ENCODE data around the gene SLC25A29.

Gene SLC25A29

DNA sequence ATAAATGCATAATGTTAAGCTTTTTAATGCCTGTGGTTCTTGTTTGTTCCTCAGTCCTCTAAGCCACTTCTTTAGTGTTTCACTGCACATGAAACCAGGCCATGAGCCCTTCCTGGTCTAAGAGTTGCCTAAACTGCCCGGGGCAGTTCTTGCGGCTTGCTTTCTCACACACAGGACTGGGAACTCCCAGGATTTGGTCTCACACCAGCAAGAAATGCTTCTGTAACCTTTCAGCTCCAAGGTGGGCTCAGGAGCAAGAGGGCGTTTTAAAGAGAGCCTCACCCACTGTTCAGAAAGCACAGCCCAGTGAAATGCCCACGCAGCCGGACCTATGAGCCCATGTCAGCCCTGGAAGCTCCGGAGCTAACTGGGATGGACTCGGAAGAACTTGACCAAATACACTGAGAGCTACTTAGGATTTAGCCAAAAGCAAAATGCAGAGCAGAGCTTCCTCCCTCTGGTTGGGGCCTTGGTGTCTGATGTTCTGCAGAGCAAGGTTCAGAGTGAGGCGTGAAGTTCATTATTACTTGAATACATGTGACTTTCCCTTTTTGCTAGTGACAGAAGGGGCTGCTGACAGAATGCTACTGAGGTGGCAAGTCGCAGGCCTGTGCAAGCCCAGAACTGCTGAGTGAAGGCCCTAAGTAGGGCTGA lies 23.4 kb downstream of the SLC25A29 start:
- POLR2A ChIA-PET, result no interaction called here
- TF ChIP-seq, protein P1, sequence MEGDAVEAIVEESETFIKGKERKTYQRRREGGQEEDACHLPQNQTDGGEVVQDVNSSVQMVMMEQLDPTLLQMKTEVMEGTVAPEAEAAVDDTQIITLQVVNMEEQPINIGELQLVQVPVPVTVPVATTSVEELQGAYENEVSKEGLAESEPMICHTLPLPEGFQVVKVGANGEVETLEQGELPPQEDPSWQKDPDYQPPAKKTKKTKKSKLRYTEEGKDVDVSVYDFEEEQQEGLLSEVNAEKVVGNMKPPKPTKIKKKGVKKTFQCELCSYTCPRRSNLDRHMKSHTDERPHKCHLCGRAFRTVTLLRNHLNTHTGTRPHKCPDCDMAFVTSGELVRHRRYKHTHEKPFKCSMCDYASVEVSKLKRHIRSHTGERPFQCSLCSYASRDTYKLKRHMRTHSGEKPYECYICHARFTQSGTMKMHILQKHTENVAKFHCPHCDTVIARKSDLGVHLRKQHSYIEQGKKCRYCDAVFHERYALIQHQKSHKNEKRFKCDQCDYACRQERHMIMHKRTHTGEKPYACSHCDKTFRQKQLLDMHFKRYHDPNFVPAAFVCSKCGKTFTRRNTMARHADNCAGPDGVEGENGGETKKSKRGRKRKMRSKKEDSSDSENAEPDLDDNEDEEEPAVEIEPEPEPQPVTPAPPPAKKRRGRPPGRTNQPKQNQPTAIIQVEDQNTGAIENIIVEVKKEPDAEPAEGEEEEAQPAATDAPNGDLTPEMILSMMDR (IDR thresholded peaks at IDR 0.05; ENCODE audit: insufficient read depth, low read length, missing control alignments), result no peak
- no peak for DNase-seq (ENCODE audit: low read depth, low spot score)
- CTCF ChIA-PET, result interaction anchor here (1.1 to 8.5 kb wide), 6 partner anchors 10 to 41 kb away, joined by 3 to 141 read pairs (median 32); no protein-coding TSS in a partner anchor
- H3K4me3 ChIP-seq (ENCODE audit: low read depth, low read length), result no peak overlapping the region

GRCh38 chr14:100282083-100282350 lies 24.2 kb downstream of the SLC25A29 start:
- no peak for DNase-seq (ENCODE audit: low read depth, low spot score)
- no peak overlapping the region for H3K4me3 ChIP-seq (ENCODE audit: low read depth, low read length)
- ChIA-PET POLR2A (no interaction called here), CTCF (interaction anchor here (1.6 to 8.5 kb wide), 4 partner anchors 9 to 35 kb away, joined by 4 to 141 read pairs (median 41); no protein-coding TSS in a partner anchor)
- TF ChIP-seq, protein P1 (IDR thresholded peaks at IDR 0.05; ENCODE audit: insufficient read depth, low read length, missing control alignments), result no peak

DNA sequence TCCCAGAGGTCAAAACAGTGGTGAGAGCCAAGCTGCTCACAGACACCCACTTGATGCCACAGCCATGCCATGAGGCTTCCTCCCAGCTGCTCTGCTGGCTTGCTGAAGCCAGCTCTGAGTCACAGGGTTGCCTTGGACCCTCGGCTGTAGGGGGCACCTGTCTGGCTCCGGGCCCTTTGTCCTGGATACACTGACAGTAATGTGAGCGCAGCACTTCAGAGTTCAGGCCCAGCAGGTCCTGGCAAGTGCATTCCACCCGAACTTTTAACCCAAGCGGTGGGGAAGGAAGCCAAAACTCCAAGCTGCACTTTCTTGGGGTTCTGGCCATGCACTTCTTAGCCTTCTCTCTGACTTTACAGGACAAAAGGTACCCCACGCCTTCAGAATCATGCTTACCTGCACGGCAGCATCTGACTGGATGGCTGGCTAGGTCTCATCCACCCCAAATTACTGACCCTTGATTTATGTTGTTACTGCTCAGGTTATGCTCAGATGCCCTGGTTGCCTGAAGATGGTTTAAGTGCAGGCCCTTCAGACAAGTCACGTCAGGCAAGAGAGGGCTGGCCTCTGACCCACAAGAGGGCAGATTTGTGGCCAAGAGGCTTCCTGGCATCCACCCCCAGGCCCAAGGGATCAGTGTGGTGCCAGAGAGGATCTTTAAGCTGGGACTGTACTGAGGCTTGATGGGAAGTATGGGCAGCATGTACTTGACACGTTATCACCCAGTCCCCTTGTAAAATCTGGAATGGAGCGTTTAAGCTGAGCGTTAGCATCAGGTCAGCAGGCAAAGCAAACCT lies 24.8 kb downstream of the SLC25A29 start:
- TF ChIP-seq, protein P1 (IDR thresholded peaks at IDR 0.05; ENCODE audit: insufficient read depth, low read length, missing control alignments), result no peak
- DNase-seq (ENCODE audit: low read depth, low spot score), result no peak
- ChIA-PET CTCF (interaction anchor here (1.6 to 8.5 kb wide), 3 partner anchors 17 to 34 kb away, joined by 4 to 141 read pairs (median 37); no protein-coding TSS in a partner anchor), POLR2A (no interaction called here)
- H3K4me3 ChIP-seq (ENCODE audit: low read depth, low read length), result no peak overlapping the region

- H3K4me3 ChIP-seq (ENCODE audit: low read depth, low read length), result no peak overlapping the region
- POLR2A ChIA-PET, result no interaction called here
- DNase-seq (ENCODE audit: low read depth, low spot score), result no peak
- TF ChIP-seq, protein P1 (IDR thresholded peaks at IDR 0.05; ENCODE audit: insufficient read depth, low read length, missing control alignments), result no peak
- CTCF ChIA-PET, result interaction anchor here (0.9 to 2.8 kb wide), 9 partner anchors 10 to 37 kb away, joined by 3 to 17 read pairs (median 7); no protein-coding TSS in a partner anchor
Observed at GRCh38 chr14:100279563-100279962, 26.7 kb downstream of the SLC25A29 start.

DNA sequence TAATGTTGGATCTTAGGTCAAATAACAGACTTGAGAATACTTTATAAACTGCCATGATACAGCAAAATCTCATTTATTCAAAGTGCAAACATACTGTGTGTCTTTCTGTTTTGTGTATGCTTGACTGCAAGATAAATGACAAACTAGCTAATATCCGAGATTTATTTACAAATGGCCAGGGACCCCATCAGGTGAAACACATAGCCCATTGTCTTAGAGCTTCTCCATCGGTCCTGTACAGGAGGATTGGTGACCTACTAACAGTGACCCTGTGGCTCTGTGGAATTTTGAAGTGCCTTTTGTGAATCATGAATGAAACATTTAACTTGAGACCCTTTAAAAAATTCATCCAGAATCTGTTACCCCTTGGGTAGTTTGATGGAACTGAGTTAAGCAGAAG lies 27.1 kb downstream of the SLC25A29 start:
- no peak for DNase-seq (ENCODE audit: low read depth, low spot score)
- ChIA-PET POLR2A (interaction anchor here (1.0 kb wide), 1 partner anchor 17 kb away, joined by 3 read pairs; no protein-coding TSS in a partner anchor), CTCF (interaction anchor here (0.9 to 2.8 kb wide), 10 partner anchors 9 to 37 kb away, joined by 3 to 17 read pairs (median 6); no protein-coding TSS in a partner anchor)

More for the DNA sequence above, 27.1 kb downstream of the SLC25A29 start:
- TF ChIP-seq, protein P1 (IDR thresholded peaks at IDR 0.05; ENCODE audit: insufficient read depth, low read length, missing control alignments), result no peak
- no peak overlapping the region for H3K4me3 ChIP-seq (ENCODE audit: low read depth, low read length)

All from AG04449 (cell line).